HPDE6-E6E7 (cell line): ENCODE measurements around the gene SLC49A3.

Experiments used
- DNase-seq: peaks from one replicate; pipeline ENCODE4 v3.0.0; 2011; ENCODE audit warnings: missing footprints; ENCODE audit errors: extremely low spot score

SLC49A3 gene

DNA sequence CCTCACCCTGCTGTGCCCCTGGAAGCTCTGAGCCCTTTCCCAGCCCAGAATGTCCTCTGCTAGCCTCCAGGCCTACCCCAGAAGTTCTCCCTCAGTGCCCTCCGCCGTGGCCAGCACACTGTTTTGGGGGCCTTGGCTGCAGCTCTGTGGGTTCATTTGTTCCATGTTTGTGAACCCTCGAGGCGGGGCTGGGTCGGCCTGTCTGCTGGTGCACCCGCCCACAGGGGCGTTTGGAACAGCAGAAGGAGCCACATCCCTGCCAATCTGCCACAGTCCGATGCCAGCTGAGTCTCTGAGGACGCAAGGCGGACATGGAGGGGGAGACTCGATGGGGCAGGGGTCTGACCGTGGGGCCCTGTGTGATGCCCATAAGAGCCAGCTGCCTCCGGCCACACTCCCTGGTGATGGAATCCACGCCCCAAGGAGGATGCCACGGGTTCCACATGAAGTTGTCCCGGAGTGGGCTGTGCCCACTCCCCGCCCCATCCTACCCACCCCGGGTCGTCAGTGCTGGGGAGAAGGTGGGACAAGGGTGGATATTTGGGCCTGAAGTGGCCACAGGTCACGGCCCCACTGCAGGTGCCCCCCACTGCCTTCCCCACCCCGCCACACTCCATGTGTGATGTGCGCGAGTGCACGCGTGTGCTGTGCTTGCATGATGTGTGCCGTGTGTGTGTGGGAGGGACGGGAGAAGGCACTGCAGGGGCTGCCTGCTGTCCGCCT is 22.0 kb downstream of the SLC49A3 start:
- no peak for DNase-seq

DNA sequence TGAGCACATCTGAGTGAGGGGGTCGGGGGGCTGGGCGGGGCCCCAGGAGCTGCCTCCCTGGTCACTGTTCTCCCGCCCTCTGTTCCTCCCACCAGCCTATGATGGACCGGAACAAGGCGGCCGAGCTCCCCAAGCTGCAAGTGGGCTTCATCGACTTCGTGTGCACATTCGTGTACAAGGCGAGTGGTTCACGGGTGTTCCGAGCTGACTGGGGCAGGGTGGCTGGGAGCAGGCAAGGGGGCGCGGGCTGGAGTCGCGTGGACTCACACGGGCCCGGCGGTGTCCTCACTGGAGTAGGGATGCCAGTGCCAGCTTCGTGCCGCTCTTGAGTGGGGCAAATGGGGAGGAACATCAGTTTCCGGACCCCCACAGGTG is 22.5 kb downstream of the SLC49A3 start:
- no peak for DNase-seq

DNA sequence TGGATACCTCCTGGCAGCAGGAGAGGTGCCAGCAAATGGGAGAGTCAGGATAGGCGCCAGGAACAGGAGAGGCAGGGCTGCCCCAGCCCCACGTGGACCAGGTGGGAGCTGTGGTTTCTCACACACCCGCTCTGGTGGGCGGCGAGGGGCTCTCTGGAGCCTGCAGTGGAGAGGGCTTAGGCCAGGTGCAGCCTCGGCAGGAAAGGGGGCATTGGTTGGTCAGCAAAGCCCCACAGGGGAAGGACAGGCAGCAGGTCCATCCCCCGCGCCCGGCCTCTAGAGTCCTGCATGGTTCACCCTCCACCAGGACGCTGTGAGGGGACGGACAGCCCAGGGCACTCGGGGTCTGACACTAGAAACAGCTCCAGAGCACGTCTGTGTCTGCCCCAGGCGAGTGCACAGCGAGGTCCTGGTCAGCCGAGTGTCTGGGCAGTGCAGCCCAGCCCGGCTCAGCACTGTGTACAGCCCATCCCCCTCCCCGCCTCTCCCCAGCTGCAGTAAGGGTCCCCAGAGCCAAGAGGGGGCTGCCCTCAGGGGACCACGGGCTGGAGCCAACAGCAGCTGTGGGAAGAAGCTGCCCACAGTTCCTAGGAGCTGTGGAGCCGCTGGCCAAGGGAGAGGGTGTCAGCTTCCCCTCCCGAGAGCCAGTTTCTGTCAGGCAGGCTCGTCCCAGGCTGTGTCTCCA is 23.1 kb downstream of the SLC49A3 start:
- no peak for DNase-seq

DNA sequence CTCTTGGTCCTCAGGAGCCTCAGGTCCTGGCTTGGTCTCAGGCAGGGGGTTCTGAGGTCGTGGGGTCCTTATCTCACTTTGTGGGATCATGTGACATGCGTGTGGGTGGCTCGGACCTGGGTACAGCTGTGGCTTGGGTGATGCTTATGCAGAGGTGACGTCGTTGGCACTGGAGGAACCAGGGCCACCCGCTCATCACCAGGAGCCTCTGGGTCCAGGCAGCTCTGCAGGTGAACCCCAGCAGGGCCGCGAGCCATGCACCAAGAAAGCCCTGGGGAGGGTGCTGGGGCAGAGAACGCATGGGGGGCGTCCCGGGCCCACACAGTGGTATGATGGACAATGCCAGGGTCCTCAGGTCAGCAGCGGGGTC is 23.6 kb downstream of the SLC49A3 start:
- DNase-seq: no peak

DNA sequence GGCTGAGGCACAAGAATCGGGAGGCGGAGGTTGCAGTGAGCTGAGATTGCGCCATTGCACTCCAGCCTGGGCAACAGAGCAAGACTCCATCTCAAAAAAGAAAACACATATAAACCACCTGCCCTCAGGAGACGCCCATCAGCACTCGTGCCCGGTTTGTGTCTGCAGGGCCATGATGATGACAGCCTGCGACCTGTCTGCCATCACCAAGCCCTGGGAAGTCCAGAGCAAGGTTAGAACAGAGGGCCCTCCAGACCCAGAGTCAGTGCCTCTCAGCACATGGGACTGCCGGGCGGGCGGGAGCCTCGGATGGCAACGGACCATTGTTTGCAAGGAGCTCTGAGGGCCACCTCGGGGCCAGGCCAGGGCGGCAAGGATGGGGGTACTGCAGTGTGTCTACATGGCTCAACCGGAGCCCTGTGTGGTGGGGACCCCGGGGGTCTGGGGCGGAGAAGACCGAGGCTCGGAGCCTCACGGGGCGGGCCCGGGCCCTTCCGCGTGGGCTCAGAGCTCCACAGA is 24.2 kb downstream of the SLC49A3 start:
- no peak for DNase-seq

DNA sequence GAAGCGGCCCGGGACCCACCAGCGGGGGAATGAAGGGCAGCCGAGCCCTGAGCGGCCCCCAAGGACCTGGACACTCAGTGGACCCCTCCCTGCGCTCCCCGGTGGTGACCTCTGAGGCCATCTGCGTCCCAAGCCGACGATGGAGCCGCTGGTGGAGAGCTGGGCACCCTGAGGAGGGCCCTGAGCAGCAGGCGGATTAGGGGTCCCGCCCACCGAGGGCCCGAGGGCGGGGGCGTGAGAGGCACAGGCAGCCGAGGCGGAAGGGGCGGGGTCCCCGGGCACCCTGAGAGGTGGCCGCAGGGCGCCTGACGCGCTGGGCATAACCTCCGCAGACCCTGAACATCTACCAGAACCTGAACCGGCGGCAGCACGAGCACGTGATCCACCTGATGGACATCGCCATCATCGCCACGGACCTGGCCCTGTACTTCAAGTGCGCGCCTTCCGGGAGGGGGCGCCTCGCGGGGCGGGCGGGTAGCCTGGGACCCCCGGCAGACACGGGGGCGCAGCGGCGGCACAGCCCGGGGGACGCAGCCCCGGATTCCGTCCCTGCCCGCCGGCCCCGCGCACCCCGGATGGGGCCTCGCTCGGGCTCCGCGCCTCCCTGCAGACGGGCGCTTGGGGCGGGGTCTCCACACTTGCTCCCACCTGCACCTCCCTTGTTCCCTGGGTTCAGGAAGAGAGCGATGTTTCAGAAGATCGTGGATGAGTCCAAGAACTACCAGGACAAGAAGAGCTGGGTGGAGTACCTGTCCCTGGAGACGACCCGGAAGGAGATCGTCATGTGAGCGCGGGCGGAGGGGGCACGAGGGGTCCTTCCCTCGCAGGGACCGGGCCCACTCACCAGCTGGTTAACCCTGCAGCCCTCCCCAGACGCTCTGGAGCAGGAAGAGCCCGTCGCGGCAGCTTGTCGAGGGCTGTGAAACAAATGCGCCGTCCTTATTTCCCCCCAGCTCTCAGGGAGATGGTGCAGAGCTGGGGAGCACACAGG is 25.2 kb downstream of the SLC49A3 start:
- DNase-seq: no peak

DNA sequence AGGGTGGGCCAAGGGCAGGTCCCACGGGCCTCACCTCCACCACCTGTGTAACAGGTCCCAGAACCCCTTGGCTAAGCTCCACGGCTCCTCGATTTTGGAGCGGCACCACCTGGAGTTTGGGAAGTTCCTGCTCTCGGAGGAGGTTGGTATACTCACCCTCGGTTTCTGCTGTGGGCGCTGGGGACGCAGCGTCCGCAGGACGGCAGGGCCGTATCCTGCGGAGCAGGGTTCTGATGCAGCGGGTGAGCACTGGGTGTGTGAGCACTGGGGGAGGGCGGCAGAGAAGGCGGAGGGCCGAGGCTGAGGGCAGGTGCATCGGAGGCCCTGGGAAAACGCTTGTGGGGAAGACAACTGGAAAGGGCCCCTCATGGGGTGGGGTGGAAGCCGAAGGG is 25.9 kb downstream of the SLC49A3 start:
- DNase-seq: no peak

DNA sequence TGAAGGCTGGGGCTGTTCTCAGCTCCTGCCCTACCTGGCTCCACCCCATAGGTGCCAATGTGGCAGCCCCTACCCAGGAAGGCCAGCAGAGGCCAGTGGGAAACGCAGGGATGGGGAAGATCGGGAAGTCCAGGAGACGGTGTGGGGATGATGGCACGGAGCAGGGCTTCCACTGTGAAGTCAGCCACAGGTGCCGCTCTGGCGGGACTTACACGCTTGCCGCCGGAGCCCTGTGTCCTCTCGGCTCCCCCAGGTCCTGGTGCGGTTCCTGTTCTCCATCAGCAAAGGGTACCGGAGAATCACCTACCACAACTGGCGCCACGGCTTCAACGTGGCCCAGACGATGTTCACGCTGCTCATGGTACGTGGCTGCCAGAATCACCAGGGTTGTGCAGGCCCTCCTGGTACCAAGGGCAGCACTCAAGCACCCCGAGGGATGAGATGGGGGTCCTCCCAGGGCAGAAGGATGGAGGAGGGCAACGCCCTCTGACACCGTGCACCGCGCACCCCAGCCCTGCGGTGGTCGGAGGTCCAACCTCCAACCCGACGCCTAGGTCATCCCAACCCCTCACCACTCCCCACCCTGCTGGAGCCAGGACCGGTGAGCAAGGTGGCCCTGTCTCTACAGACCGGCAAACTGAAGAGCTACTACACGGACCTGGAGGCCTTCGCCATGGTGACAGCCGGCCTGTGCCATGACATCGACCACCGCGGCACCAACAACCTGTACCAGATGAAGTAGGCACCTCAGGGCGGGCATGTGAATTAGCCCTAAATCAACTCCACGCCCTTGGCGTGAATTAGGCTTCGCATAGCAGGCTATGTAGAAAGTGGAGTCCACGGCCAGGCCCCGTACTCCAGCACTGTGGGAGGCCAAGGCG is 26.8 kb downstream of the SLC49A3 start:
- no peak for DNase-seq

DNA sequence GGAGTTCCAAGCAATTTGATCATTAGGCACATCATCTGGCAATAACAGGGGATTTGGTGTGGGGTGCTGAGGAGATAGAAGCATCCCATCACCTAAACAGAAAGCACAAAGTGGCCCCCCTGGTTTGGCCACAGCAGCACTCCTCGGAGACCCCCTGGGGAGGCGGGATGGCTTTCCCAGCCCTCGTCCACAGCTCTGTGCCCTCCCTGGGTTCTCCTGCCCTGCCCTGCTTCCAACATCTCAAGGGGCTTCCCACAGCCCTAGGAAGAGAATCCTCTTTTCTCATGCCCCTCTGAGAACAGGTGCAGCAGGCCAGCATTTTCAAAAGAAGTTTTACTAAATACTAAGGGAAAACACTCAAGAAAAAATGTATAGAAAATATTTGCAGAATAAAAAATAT is 27.7 kb downstream of the SLC49A3 start:
- DNase-seq: no peak

DNA sequence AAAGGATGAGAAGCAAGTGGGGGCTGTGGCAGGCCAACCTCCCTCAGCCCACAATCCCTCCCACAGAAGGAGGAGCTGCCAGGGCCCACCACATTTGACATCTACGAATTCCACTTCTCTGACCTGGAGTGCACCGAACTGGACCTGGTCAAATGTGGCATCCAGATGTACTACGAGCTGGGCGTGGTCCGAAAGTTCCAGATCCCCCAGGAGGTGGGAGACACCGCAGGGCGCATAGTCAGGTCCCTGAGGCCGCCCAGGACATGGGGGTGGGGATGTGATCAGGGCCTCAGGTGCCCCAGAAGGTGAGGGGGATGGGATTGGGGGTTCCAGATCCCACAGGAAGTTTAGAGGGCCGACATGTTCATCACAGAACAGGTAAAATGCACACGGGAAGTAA is 28.6 kb downstream of the SLC49A3 start:
- DNase-seq: no peak

DNA sequence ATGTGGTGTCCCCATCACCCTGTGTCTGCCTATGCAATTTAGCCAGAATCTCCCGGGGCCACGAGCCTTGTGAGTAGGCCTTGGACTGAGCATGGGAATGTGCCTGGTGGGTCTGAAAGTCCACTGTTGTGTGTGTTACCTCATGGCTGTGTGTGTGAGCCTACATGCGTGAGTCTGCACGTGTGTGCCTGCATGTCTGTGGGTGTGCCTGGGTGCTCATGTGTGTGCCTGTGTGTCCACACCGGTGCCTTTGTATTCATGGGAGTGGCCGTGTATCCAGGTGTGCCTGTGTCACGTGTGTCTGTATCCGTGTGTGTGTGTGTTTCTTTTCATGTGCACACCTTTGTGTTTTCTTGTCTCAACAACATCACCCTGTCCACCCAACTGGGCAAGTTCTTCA is 29.1 kb downstream of the SLC49A3 start:
- no peak for DNase-seq

DNA sequence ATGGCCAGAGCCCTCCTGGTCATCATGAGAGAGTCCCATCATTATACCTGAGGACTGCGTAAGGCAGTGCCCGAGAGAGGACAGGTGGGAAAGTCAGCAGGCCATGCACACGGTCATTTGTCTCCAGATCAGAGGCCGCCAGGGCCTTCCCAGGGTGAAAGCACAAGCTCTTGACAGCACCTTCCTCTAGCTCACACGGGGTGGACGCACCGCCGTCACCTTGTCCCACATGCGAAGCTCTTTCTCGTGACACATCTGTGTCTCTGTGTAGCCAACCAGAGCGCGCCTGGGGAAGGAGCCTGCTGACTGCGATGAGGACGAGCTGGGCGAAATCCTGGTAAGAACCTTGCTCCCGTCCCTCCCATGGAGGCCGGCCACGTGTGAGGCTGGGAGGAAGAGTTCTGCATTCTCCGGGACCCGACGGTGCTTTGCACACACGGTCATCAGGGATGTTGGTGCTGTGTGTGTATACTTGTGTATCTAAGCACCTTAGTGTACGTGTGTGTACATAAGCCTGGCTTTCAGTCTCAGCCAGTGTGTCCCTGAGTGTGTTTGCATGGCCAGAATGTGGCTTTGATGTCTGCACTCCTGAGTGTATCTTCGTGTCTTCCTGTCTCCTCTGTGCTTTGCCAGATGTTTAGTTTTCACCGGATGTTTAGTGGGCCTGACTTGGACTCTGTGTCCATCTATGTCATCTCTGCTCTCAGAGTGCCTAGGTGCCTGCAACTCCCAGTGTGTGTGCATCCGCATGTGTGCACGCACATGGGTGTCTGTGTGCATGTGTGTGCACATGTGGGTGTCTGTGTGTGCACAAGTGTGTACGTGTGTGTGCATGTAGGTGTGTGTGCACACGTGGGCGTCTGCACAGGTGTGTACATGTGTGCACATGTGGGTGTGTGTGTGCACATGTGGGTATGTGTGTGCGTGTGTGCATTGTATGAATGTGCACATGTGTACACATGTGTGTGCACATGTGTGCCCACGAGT is 30.0 kb downstream of the SLC49A3 start:
- DNase-seq: no peak

DNA sequence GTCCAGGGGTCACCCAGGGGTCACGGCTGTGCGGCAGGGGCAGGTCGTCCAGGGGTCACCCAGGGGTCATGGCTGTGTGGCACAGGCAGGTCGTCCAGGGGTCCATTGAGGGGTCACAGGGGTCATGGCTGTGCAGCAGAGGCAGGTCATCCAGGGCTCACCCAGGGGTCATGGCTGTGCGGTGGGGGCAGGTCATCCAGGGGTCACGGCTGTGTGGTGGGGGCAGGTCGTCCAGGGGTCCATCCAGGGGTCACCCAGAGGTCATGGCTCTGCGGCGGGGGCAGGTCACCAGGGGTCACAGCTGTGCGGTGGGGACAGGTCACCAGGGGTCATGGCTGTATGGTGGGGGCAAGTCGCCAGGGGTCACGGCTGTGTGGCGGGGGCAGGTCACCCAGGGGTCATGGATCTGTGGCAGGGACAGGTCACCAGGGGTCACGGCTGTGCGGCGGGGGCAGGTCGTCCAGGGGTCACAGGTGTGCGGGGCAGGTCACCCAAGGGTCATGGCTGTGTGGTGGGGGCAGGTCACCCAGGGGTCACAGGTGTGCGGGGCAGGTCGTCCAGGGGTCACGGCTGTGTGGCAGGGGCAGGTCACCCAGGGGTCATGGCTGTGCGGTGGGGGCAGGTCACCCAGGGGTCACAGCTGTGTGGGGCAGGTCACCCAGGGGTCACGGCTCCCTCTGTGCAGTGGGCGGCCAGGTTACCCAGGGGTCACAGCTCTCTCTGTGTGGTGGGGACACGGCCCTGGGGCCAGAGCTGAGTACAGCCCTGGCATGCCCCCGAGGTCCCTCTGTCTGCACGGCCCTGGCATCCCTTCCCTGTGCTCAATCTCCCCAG is 30.9 kb downstream of the SLC49A3 start:
- DNase-seq: no peak

DNA sequence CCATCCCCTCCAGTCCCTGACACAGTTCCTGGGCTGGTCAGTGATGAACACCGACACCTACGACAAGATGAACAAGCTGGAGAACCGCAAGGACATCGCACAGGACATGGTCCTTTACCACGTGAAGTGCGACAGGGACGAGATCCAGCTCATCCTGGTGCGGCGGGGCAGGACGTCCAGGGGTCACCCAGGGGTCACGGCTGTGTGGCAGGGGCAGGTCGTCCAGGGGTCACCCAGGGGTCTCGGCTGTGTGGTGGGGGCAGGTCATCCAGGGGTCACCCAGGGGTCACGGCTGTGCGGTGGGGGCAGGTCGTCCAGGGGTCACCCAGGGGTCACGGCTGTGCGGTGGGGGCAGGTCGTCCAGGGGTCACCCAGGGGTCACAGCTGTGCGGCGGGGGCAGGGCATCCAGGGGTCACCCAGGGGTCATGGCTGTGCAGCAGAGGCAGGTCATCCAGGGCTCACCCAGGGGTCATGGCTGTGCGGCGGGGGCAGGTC is 31.6 kb downstream of the SLC49A3 start:
- DNase-seq: no peak

DNA sequence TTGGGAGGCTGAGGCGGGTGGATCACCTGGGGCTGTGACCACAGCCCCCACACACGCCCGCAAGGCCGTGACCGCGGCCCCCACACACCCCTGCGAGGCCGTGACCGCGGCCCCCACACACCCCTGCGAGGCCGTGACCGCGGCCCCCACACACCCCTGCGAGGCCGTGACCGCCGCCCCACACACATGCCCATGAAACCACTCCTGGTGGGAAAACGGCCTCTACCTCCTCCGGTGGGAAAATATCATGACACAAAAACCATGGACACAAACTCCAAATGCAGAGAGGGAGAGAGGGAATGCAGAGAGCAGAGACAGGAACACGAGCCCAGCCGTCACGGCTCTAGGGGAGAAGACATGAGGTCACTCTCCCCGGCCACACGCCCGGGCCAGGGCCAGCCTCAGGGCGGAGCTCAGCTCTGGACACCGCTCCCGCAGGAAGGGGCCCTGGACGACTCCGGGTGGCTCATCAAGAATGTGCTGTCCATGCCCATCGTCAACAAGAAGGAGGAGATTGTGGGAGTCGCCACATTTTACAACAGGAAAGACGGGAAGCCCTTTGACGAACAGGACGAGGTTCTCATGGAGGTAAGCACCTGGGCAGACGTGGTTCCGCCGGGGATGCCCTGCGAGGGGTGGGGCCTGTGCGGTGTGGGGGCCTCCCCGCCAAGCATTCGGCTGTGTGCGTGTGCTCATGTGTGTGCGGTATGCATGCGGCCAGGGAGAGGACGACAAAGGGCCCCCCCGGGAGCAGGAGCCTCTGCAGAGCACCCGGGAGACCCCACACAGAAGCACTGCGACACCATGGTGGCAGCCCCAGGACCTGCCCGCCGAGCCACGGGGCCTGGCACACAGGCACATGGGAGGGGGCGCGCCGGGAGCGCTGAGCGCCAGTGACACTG is 32.3 kb downstream of the SLC49A3 start:
- DNase-seq: no peak

DNA sequence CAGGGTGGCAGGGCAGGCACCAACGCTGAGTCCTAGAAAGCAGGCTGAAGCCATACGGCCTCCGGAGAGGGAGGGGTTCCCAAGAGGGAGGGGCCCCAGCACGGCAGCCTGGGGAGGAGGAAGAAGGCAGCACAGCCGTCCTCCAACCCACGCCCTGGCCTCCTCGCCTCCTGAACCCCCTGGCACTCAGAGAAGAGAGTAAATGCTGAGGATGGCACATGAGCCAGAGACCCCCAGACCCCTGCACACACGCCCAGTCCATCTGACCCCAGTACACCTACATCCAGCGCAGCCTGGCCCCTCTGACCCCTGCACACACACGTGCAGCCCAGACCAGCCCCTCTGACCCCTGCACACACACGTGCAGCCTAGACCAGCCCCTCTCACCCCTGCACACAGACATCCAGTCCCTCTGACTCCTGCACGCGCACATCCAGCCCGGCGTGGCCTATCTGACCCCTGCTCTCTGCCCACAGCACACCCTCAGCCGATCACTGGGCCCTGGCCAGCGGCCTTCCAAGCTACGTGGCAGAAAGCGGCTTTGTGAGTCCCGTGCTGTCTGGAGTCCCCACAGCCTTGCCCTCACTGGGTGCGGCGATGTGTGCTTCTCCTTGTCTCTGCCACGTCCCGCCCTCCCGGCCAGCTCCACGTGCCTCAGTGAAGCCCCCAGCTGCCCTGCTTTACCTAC is 33.3 kb downstream of the SLC49A3 start:
- no peak for DNase-seq

DNA sequence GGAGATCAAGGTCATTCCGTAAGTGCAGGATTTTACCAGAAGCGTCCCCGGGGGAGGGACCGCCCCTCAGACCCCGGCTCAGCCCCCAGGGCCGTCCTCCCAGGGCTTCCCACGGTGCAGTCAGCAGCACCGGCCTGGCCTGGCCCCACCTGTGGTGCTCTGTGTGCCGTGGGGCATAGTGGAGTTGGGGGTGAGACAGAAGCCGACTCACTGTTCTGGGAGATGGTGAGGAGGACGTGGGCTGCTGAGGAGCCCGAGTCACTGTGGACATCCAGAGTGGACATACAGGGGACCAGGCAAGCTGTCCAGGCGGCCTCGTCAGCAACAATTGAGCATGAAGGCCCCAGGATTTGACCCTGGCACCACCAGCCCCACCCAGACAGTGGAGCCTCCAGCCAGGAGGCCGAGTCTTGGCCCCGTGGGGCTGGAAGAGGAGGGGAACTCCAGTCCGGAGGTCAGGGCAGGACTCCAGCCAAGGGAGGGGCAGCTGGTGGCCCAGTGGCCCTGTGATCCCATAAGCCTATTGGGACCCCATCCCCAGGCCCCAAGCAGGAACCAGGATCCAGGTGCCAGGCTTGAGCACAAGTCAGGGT is 34.0 kb downstream of the SLC49A3 start:
- DNase-seq: no peak
